Activated naive CD8-positive, alpha-beta T cell treated with anti-CD3 and anti-CD28 coated beads for 36 hours (primary cell): ENCODE measurements around the gene HS6ST3. TPM values are rescaled to one million over a fixed set of nuclear protein-coding genes. Genes with fewer than 3 reads are reported as not detected.

Source experiments
- total RNA-seq, 2 experiments: library from RNA; stranded (reverse); gene quantifications; one replicate each; pipeline ENCODE4 v1.2.3, GENCODE V29; 2021

HS6ST3 gene
- total RNA-seq, 2 experiments from 2014 or later: not detected

Other genes with a start within 250 kb of the HS6ST3 start
- under 1 TPM in 1 of 2 experiments, not detected in 1; 0.16 TPM for gene UGGT2, start 36.7 kb upstream of the HS6ST3 start, total RNA-seq